Vagina (tissue), 2 donors: ENCODE results near the gene KLHL25.
A peak's percentile ranks its signal among the peaks of the same experiment; 100 is the strongest.

Experiments
- CTCF ChIP-seq, 3 experiments: fragments of 450-650 bp in 2 of 3; fragments of 200-600 bp in 1 of 3; sonication (generic) in 1 of 3; IDR thresholded peaks; one replicate each; pipeline ENCODE4 v1.5.1; 2017 to 2019; ENCODE audit warnings: antibody characterized with exemption in 3 of 3, mild to moderate bottlenecking in 2 of 3, moderate library complexity in 2 of 3
- POLR2A ChIP-seq, 2 donors: fragments of 450-650 bp; IDR thresholded peaks; one replicate each; pipeline ENCODE4 v1.6.1; 2017; ENCODE audit warnings: antibody characterized with exemption in 2 of 2, mild to moderate bottlenecking in 2 of 2, moderate library complexity in 2 of 2
- POLR2AphosphoS5 ChIP-seq, 2 donors: sonication (generic); formaldehyde crosslinking; IDR thresholded peaks; one replicate each; pipeline ENCODE4 v1.9.0; 2017; ENCODE audit warnings: antibody characterized with exemption in 2 of 2, mild to moderate bottlenecking in 2 of 2, low read depth in 1 of 2; ENCODE audit not compliant: insufficient read depth in 1 of 2

GRCh38 chr15:85837011-85837433, 42.3 kb upstream of the KLHL25 start:
- TF ChIP-seq POLR2A (IDR thresholded peaks at IDR 0.05) (no peak), CTCF (IDR thresholded peaks at IDR 0.05) (no peak), POLR2AphosphoS5 (IDR thresholded peaks at IDR 0.05; ENCODE audit: insufficient read depth in 1 of 2, low read depth in 1 of 2) (peak in 1 of 2 donors; percentile 33)
